Measurements from ENCODE around the gene CACNG4.

GRCh38 chr17:66986659-66987058 lies 22.2 kb downstream of the CACNG4 start:
- TF ChIP-seq CTCF (IDR thresholded peaks at IDR 0.05) = no peak
- TF ChIP-seq EZH2phosphoT487 (IDR thresholded peaks at IDR 0.05) = no peak
